ENCODE data around the gene PCLAF. TPM values are rescaled to one million over a fixed set of nuclear protein-coding genes. Genes with fewer than 3 reads are reported as not detected.

PCLAF gene
- total and polyA plus RNA-seq, 2 of the 8 experiments (the other 6 are each of a cell fraction or from before 2014, with no cell fraction given) = 76.2 to 124 TPM

- no peak overlapping the region for H2AK5ac ChIP-seq (ENCODE audit: low read depth, low read length)
- DNase-seq (ENCODE audit: low read depth in 1 of 2, low spot score in 2 of 2) = no peak
- H2BK20ac ChIP-seq (ENCODE audit: low read length) = no peak overlapping the region
- FAIRE-seq = no peak
- H2BK15ac ChIP-seq (ENCODE audit: low read length) = no peak overlapping the region
- H2BK120ac ChIP-seq (replicated peaks; ENCODE audit: low read depth, low read length) = no peak overlapping the region
- no peak overlapping the region for H3K14ac ChIP-seq (ENCODE audit: insufficient read length)
- H3K9ac ChIP-seq (replicated peaks in 1 of 4; ENCODE audit: extremely low read depth in 1 of 4, low read depth in 3 of 4, low read length in 3 of 4) = no peak overlapping the region
- H3K4me1 ChIP-seq (replicated peaks in 1 of 4; ENCODE audit: control insufficient read depth in 3 of 4, insufficient read depth in 4 of 4, low read length in 3 of 4) = no peaks in the 10 kb centered on the region; a peak in 1 of 7 replicates
- H4K91ac ChIP-seq (replicated peaks; ENCODE audit: insufficient read length, low read length) = no peak overlapping the region
- H3K4me3 ChIP-seq (ENCODE audit: extremely low read depth in 1 of 4, insufficient read depth in 2 of 4, low read depth in 3 of 4, low read length in 4 of 4) = no peak overlapping the region
- no peaks in the 10 kb centered on the region for H3K23me2 ChIP-seq (ENCODE audit: low read depth, low read length)
- H3K23ac ChIP-seq (ENCODE audit: insufficient read length) = no peak overlapping the region
- H3K4me2 ChIP-seq (ENCODE audit: insufficient read depth in 1 of 2, low read depth in 2 of 2, low read length in 2 of 2) = no peak overlapping the region
- no peak overlapping the region for H3K4ac ChIP-seq (replicated peaks; ENCODE audit: insufficient read length, low read depth, low read length)
- POLR2A ChIA-PET (ENCODE audit: partially characterized antibody) = interaction anchor here (1.6 to 1.7 kb wide), 2 partner anchors 10 to 13 kb away, joined by 4 to 5 read pairs; no protein-coding TSS in a partner anchor
- no peak overlapping the region for H3K27ac ChIP-seq (ENCODE audit: low read depth, low read length)
- WGBS, 2 experiments (ENCODE audit: extremely low coverage in 1 of 2, insufficient coverage in 1 of 2, insufficient read length in 1 of 2, insufficient replicate concordance in 2 of 2, low coverage in 1 of 2, low lambda C conversion rate in 2 of 2, missing lambda C conversion rate in 1 of 2) = 93% methylated on average over 5 of the region's 5 CpGs; no CpG with 5 or more reads in 1 of the 2 experiments
- TF ChIP-seq HDAC2 (IDR thresholded peaks at IDR 0.05; ENCODE audit: borderline replicate concordance in 1 of 2, low read depth in 2 of 2, low read length in 2 of 2) = no peak
- H2BK5ac ChIP-seq (ENCODE audit: low read depth, low read length) = no peak overlapping the region
- H2AFZ ChIP-seq (ENCODE audit: low read length) = no peak overlapping the region
- H3K56ac ChIP-seq (replicated peaks; ENCODE audit: insufficient read length, low read depth, low read length) = no peak overlapping the region
- H4K5ac ChIP-seq (ENCODE audit: insufficient read length, low read depth, low read length) = no peak overlapping the region
- no peaks in the 10 kb centered on the region for H4K20me1 ChIP-seq (replicated peaks in 1 of 2; ENCODE audit: control insufficient read depth in 1 of 2, insufficient read depth in 2 of 2, low read length in 2 of 2)
- H3K27me3 ChIP-seq (replicated peaks in 1 of 4; ENCODE audit: control insufficient read depth in 3 of 4, extremely low read depth in 1 of 4, insufficient read depth in 3 of 4, low read length in 3 of 4) = no peaks in the 10 kb centered on the region
- no peak overlapping the region for H4K8ac ChIP-seq (ENCODE audit: extremely low read depth, insufficient read depth, low read length)
- CTCF ChIA-PET (ENCODE audit: partially characterized antibody) = interaction anchor here (1.0 to 1.1 kb wide), 2 partner anchors 13 to 171 kb away, joined by 3 to 6 read pairs; no protein-coding TSS in a partner anchor
- peaks cover 0 to 13% of the 10 kb centered on the region in 2 experiments; a peak in 3 of 4 replicates for H3K79me2 ChIP-seq (ENCODE audit: control insufficient read depth in 1 of 2, insufficient read depth in 2 of 2, low read length in 2 of 2)
- no peak overlapping the region for H3K18ac ChIP-seq (ENCODE audit: extremely low read depth, low read length)
- H3K9me3 ChIP-seq (ENCODE audit: insufficient read depth in 2 of 2, low read depth in 1 of 2, low read length in 1 of 2) = no peaks in the 10 kb centered on the region
- H3K36me3 ChIP-seq (ENCODE audit: control insufficient read depth in 2 of 4, insufficient read depth in 4 of 4, low read length in 3 of 4) = no peaks in the 10 kb centered on the region
- H3K79me1 ChIP-seq (ENCODE audit: low read depth, low read length) = no peaks in the 10 kb centered on the region; the same call in 1 of the 2 replicates
- H2BK12ac ChIP-seq (ENCODE audit: low read depth, low read length) = no peak overlapping the region
Measured at GRCh38 chr15:64324165-64324877, 56.9 kb downstream of the PCLAF start.

Measured in H1 (cell line).